NCI-H128 (cell line): ENCODE results near the gene TPPP2.
"Not testable (repeated sequence)": the region's sequence is repeated elsewhere in the genome, so short reads cannot be mapped to it uniquely, and the experiment has no call there.

Experiments used
- DNase-seq: peaks from one replicate; lab custom pipeline; 2025; ENCODE audit not compliant: unreplicated experiment; lab: John Stamatoyannopoulos, UW

Gene TPPP2

DNA sequence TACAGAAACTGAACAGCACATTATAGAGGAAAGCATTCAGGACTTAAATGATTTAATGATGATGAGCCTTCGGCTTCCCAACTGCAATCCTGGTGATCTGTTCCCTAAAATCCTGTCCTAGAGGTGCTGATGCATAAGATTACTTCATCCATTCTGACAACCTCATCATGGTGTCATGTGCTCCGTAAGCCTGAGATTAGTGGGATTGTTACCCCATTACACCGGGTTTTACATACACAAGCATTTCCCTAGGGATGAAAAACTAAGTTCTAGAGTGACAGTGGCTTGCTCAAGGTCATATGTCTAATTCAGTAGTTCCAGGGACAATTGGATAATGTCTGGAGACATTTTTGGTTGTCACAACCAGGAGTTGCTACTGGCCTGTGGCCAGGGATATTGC is 7.1 kb downstream of the TPPP2 start:
- no peak for DNase-seq

GRCh38 chr14:21038441-21039422 is 8.7 kb downstream of the TPPP2 start:
- no peak for DNase-seq

DNA sequence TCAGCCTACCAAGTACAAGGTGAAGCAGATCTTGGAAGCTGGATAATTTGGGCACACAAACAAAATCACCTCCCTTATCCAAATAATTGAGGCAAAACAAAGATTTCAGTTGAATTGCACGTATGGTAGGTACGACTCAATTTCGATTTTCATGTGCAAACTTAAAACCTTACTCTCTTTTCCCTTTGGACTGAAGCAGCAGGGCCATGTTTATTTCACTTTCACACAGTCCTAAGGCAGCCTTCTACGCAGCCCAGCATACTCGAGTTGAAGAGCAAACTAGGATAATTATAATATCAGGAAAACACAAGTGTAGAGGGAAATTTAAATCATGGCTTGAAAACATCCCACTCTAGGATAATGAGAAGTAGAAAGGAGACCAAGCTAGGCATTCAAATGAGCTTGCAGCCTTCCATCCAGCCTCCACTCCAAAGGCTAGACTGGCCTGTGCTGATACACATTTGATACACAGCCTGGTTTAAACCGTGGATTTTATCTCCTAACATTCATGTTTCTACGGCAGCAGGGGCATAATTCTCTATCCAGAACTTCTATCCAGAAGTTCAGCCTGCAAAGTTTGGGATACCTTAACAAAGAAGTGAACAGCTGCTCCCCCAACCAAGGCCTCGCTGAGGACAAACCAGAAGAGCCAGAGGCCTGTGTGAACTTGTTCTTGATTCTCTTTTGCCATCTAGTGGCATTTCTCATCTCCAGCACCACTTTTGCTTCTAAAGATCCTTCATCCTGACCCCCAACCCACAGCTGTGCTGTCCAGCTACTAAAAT is 9.8 kb downstream of the TPPP2 start:
- no peak for DNase-seq

DNA sequence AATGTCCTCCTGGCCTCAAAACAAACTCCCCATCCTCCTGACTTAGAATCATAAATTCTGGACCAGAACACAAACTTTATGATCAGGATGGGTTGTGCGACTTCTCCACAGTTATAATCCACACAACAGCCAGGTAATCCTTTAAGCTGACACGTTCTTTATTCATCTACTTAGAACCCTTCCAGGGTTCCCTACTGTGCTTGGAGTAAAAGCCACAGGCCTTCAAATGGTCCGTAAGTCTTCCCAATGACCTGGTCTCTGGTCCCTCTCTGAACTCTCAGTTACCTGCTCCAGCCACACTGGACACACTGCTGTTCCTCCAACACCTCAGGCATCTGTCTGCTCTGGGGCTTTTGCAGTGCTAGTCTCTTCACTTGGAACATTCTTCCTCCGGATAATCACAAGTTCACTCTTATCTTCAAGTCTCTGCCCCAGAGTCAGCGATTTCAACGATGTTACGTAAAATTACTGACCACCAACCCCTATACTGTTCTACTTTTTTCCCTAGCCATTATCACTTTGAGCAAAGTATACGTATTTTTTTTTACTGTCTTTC is 10.4 kb downstream of the TPPP2 start:
- DNase-seq: no peak

- not testable (repeated sequence) for DNase-seq
Observed at GRCh38 chr14:21040941-21041340, 10.9 kb downstream of the TPPP2 start.

DNA sequence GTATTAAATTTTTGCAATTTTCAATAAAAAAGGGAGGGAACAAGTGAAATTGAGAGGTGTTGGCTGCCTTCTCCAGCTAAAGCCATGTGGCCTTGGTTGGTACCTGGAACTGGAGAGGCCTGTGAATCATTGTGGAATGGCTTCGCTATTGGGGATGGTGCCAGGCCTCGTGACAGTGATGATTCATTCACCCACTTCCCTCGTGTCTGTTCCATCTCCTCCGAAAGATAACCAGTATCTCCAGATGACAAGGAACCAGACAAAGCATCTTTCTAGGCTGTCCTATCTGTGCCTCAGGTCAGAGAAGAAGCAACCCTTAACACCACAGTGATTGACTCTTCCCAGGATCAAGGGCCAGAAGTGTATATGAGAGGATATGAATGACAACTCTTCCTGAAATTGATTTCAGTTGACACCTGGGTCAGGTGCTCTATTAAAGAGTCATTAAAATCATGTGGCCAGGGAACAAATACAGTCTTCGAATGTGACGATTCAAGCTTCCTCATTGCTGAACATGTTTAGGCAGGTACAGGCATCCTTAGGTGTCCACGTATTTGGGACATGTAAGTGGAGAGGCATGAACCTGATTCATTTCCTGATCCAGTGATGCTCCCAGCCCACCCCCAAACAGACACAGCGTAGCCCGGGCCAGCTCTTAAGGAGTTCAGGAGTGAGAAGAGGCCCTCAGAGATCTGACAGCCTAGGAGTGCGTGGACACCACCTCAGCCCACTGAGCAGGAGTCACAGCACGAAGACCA is 11.8 kb downstream of the TPPP2 start, which contains the start of gene RNASE7:
Gene RNASE7 (plus strand): TSS at position 687 of the 758 bp plus-strand sequence. CDS start 631 bp downstream, outside the sequence.
- DNase-seq: no peak

DNA sequence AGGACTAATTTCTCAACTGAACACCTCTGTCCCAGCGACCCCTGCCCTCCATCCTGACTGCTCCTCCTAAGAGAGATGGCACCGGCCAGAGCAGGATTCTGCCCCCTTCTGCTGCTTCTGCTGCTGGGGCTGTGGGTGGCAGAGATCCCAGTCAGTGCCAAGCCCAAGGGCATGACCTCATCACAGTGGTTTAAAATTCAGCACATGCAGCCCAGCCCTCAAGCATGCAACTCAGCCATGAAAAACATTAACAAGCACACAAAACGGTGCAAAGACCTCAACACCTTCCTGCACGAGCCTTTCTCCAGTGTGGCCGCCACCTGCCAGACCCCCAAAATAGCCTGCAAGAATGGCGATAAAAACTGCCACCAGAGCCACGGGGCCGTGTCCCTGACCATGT is 12.9 kb downstream of the TPPP2 start:
- no peak for DNase-seq

GRCh38 chr14:21043387-21043973 is 13.5 kb downstream of the TPPP2 start:
- DNase-seq: no peak

DNA sequence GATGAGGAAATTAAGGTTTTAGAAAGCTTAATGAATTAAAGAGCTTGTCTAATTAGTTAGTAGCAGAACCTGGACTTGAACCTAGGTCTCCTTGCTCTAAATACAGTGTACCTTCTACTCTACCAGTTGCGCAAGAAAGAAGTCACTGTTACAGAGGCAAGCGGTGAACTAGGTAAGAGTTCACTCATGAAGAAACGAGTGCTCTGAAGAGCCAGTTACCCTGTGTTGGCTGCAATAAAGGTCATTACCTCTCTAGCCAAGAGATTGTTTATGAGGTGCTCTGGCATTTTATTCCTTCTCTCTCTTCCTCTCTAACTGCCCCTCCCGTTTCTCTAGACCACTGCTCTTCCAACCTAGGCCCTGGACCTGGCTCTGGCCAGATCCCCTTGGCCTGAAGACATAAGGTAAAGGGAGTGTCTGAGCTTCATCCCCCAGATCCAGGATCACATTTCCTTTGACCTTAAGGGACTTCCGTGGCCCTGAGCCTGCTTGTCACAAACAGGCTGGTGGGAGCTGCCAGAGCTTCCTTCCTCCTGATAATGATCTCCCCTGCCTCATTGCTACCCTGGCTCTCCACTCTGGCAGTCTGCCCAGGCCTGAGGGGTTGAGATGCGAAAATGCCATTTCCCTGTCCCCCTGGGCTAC is 14.1 kb downstream of the TPPP2 start:
- no peak for DNase-seq

- DNase-seq: no peak
Observed at GRCh38 chr14:21047378-21047781, 17.4 kb downstream of the TPPP2 start.

- DNase-seq: no peak
Observed at GRCh38 chr14:21048638-21049037, 18.6 kb downstream of the TPPP2 start.

GRCh38 chr14:21049271-21049673 is 19.3 kb downstream of the TPPP2 start:
- DNase-seq: no peak

DNA sequence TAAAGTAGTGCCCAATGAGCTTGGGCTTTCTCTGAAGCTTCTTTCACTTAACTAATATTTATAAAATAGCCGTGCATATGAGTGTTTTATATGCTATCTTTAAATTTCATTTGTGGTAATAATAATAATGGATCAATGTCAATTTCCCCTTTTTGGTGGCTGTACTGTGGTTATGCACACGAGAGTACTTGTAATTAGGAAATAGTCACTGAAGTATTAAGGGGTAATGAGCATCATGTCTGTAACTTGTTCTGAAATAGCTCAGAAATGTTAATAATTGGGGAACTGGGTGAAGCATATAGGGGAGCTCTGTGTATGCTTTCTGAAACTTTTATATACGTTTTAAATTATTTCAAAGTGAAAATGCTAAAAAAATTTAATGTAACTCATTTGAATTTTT is 20.6 kb downstream of the TPPP2 start:
- DNase-seq: no peak

GRCh38 chr14:21053184-21054122 is 23.4 kb downstream of the TPPP2 start:
- no peak for DNase-seq

DNA sequence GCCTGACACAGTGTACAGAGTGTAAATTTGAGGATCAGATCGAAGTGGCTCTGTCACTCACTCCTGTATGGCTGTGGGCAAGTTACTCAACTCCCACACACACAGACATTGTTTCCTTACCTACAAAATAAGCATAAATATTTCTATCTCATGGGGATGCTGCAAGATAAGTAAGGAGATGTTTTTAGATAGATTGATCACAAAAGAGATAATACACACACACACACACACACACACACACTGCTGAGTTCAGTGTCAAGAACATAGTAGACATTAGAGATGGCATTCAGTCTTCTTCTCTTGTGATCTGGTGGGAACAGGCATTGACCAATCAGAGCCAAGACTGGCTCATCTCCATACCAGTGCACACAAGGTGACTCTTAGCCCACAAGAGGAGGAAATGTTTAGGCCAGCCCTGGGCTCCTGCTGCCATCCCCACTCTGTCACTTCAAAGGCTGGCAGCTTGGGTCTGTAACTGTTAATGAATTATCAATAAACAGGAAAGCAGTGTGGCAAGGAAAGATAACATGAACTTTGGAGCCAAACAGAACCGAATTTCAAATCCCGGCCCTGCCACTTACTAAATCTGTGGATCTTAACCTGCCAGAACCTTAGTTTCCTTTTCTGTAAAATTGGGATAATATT is 24.2 kb downstream of the TPPP2 start:
- no peak for DNase-seq

- no peak for DNase-seq
Observed at GRCh38 chr14:21054768-21055145, 24.7 kb downstream of the TPPP2 start.

- DNase-seq: no peak
Observed at GRCh38 chr14:21055432-21056117, 25.6 kb downstream of the TPPP2 start.
